Pancreas (tissue), 10 donors: Measurements from ENCODE around the gene ARHGAP10. TPM values are rescaled to one million over a fixed set of nuclear protein-coding genes. Genes with fewer than 3 reads are reported as not detected.

Experiments used
- ATAC-seq, 4 donors: fragments of 200-7000 bp; cut with Tn5 transposase; one replicate each; pipeline versions ENCODE4 v1.8.0 to v1.9.1; 2020; ENCODE audit warnings: mild to moderate bottlenecking in 4 of 4, moderate library complexity in 4 of 4
- DNase-seq, 6 donors: peaks; one replicate each; pipeline ENCODE4 v3.0.0-alpha.2; 2020
- FAIRE-seq: peaks from 2 replicates; lab custom pipeline; 2012; peaks lifted over from hg19 to GRCh38; lab: Jason Lieb, UNC
- H3K27ac ChIP-seq, 4 donors: fragments of 200-600 bp; sonication (generic); 1 replicate in 3 of 4; 2 replicates in 1 of 4; pipeline versions ENCODE4 v1.5.0 to v1.8.0; 2020
- H3K27me3 ChIP-seq, 4 donors: fragments of 200-600 bp; one replicate each; pipeline ENCODE4 v1.8.0; 2021
- H3K36me3 ChIP-seq, 3 donors: fragments of 200-600 bp; sonication (generic) in 1 of 3; one replicate each; pipeline versions ENCODE4 v1.5.0 to v1.8.0; 2020 to 2021
- H3K4me1 ChIP-seq, 3 donors: fragments of 200-600 bp; one replicate each; pipeline ENCODE4 v1.8.0; 2021
- H3K4me3 ChIP-seq, 4 donors: fragments of 200-600 bp; sonication (generic) in 2 of 4; one replicate each; pipeline versions ENCODE4 v1.5.0 to v1.8.0; 2020 to 2021
- H3K9me3 ChIP-seq, 4 donors: fragments of 200-600 bp; one replicate each; pipeline ENCODE4 v1.8.0; 2021
- CTCF ChIP-seq, 4 donors: fragments of 200-600 bp; sonication (generic) in 3 of 4; IDR thresholded peaks; one replicate each; pipeline versions ENCODE4 v1.5.0 to v1.8.0; 2021; ENCODE audit warnings: antibody characterized with exemption in 4 of 4
- WGBS, 2 donors: extraction: QIAGEN DNeasy Blood & Tissue Kit; methylation state at CpG; one replicate each; pipeline ENCODE4 v1.1.7; 2013; 5-methylcytosine and 5-hydroxymethylcytosine counted together
- intact Hi-C, 3 donors: fragments of 100-400 bp; cut with DNase I; formaldehyde crosslinking; loops; one replicate each; pipeline versions ENCODE4 v1.11.1 to v1.14.2; 2022
- polyA plus RNA-seq, 2 donors: library from polyadenylated mRNA; stranded (reverse); fragments of 200-250 nt; gene quantifications; one replicate each; pipeline ENCODE4 v1.2.3, GENCODE V29; 2013
- total RNA-seq, 6 donors: library from RNA; stranded (reverse); fragmentation: NEBNext Ultra II Directional in 4 of 6; extraction: Animal tissue kit (Norgen Biotek cat#: 25700) in 4 of 6; gene quantifications; one replicate each; pipeline versions ENCODE4 v1.2.1 to v1.2.4, GENCODE V29; 2021 to 2023
- donor health status: healthy with polysubstance abuse.
- donor health status: DM: no; HTN: no; CAD: no; lungs with moderate emphysema.
- donor health status: DM: no; HTN: no; CAD: no.
- donor health status: control.
- donor health status: control.
- donor health status: Bipolar disorder and iron deficiency.
- donor health status: DM: yes; HTN: yes; CAD: no.
- donor health status: DM: no; HTN: no; CAD: no.
- donor health status: DM: no; HTN: no; CAD: no.
- donor health status: DM: yes; HTN: yes; CAD: no.

Gene ARHGAP10
- total and polyA plus RNA-seq, 8 donors = 6.3 to 14.8 (median 8.7) TPM

DNA sequence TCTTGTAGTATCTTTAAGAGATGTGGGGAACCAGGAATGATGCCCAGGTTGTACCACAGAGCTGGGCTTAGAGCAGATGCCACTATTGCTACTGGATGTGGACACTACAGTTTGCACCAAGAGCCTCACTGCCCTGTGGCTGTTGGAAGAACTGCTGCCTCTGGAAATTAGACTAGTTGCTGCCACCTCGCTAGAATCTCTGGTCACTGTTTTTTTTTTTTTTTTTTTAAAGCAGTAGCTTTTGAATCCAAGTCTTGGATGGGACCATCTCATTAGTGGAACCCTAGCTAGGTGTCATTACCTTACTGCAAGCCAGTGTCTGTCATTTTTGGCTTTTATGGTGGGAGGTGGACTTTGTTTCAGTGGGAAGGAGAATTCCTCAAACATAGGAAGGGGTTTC is 105.5 kb downstream of the ARHGAP10 start:
- H3K27me3 ChIP-seq = no peaks in the 10 kb centered on the region
- FAIRE-seq (no peak), ATAC-seq (no peak), DNase-seq (no peak)
- intact Hi-C loops = no loop called here
- peaks cover 0 to 3% (median 0%) of the 10 kb centered on the region in 3 donors for H3K4me1 ChIP-seq
- no peaks in the 10 kb centered on the region for H3K9me3 ChIP-seq
- H3K27ac ChIP-seq = no peak overlapping the region
- H3K4me3 ChIP-seq = no peak overlapping the region
- TF ChIP-seq CTCF (IDR thresholded peaks at IDR 0.05) = no peak
- WGBS, 2 donors = 44 to 54% methylated on average over 1 of the region's 1 CpG
- H3K36me3 ChIP-seq = no peaks in the 10 kb centered on the region

- no peak for TF ChIP-seq CTCF (IDR thresholded peaks at IDR 0.05)
- intact Hi-C loops = no loop called here
- 84 to 88% methylated on average over 1 of the region's 1 CpG for WGBS, 2 donors
- H3K27me3 ChIP-seq = no peaks in the 10 kb centered on the region
- ATAC-seq = no peak
- H3K4me1 ChIP-seq = peaks cover 0 to 3% (median 0%) of the 10 kb centered on the region in 3 donors
- no peaks in the 10 kb centered on the region for H3K36me3 ChIP-seq
- no peak overlapping the region for H3K4me3 ChIP-seq
- no peak overlapping the region for H3K27ac ChIP-seq
- FAIRE-seq = no peak
- H3K9me3 ChIP-seq = no peaks in the 10 kb centered on the region
- DNase-seq = no peak
These were observed 106.0 kb downstream of the ARHGAP10 start for GRCh38 chr4:147837854-147838253.

DNA sequence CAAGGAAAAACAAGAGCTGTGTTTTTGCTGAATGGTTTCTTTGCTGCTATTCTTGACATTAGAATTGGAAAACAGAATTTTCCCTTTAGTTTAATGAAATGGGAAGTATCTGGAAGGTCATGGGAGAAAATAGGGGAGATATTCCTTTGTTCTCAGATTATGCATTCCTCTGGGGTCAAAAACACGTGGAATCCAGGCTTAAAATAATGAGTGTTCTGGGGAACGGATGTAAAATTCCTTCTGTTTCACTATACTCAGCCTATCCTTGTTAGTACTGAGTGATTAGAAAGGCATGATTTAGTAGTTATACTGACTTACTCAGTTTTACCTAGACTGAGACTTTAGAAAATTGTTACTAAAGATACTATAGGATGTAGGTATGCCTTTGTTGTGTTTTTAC is 107.3 kb downstream of the ARHGAP10 start:
- H3K27me3 ChIP-seq = no peaks in the 10 kb centered on the region
- no peak for TF ChIP-seq CTCF (IDR thresholded peaks at IDR 0.05)
- intact Hi-C loops = no loop called here
- no peak for FAIRE-seq
- H3K27ac ChIP-seq = no peak overlapping the region
- no peaks in the 10 kb centered on the region for H3K36me3 ChIP-seq
- H3K4me1 ChIP-seq = peaks cover 0 to 3% (median 0%) of the 10 kb centered on the region in 3 donors
- H3K4me3 ChIP-seq = no peak overlapping the region
- H3K9me3 ChIP-seq = no peaks in the 10 kb centered on the region
- DNase-seq = no peak
- 83% methylated on average over 2 of the region's 2 CpGs for WGBS, 2 donors
- ATAC-seq = no peak

GRCh38 chr4:147839663-147840062 is 107.8 kb downstream of the ARHGAP10 start:
- ATAC-seq (no peak), FAIRE-seq (no peak), DNase-seq (no peak)
- 92 to 93% methylated on average over 3 of the region's 3 CpGs for WGBS, 2 donors
- Histone ChIP-seq H3K27me3 (no peaks in the 10 kb centered on the region), H3K36me3 (no peaks in the 10 kb centered on the region), H3K4me3 (no peak overlapping the region), H3K9me3 (no peaks in the 10 kb centered on the region), H3K4me1 (peaks cover 0 to 3% (median 0%) of the 10 kb centered on the region in 3 donors), H3K27ac (no peak overlapping the region)
- intact Hi-C loops = no loop called here
- no peak for TF ChIP-seq CTCF (IDR thresholded peaks at IDR 0.05)

GRCh38 chr4:147840838-147841738 is 109.2 kb downstream of the ARHGAP10 start:
- Histone ChIP-seq H3K36me3 (no peaks in the 10 kb centered on the region), H3K4me3 (no peak overlapping the region), H3K9me3 (no peaks in the 10 kb centered on the region), H3K27me3 (no peaks in the 10 kb centered on the region), H3K4me1 (peaks cover 0 to 3% (median 0%) of the 10 kb centered on the region in 3 donors), H3K27ac (no peak overlapping the region)
- intact Hi-C loops = no loop called here
- DNase-seq = no peak
- FAIRE-seq = peak; percentile 34
- WGBS, 2 donors = 77 to 83% methylated on average over 4 of the region's 4 CpGs
- ATAC-seq = no peak
- no peak for TF ChIP-seq CTCF (IDR thresholded peaks at IDR 0.05)
